ENCODE measurements around the gene ITSN1.

Gene ITSN1

DNA sequence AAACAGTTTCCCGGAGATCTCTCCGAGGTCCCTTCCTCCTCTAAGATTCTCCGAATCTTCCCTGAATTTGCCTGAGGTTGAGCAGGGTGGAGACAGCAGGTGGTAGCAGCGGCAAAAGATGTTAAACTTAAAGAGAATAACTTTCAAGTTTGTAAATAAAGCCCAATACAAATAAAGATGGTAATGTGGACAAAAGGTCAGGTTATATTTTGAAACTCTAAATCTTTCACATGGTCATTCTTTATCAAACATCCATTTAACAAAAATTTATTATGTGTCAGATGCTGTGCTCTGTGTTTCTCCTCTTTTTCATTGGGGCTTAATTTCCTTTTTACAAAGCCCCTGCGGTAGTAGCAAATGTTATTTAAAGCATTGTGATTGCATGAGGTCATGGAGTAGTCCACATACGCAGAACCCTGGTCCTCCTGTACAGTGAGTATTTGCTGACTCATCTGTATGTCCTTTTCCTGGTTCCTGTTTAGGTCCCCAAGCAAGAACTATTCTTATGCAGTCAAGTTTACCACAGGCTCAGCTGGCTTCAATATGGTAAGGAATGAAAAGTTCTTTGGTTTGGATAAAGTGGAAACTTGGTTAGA, 119.2 kb downstream of the ITSN1 start:
- Mint-ChIP-seq H3K9me3 (no peaks in the 10 kb centered on the region), H3K4me1 (ENCODE audit: low read depth in 2 of 2) (no peaks in the 10 kb centered on the region), H3K27ac (no peak overlapping the region), H3K27me3 (peaks cover 5 to 10% of the 10 kb centered on the region in 2 donors), H3K36me3 (ENCODE audit: insufficient read depth) (no peaks in the 10 kb centered on the region), H3K4me3 (no peak overlapping the region)
- DNase-seq (no peak), ATAC-seq (replicated peaks) (no peak)

GRCh38 chr21:33762803-33763581, 120.7 kb downstream of the ITSN1 start:
- H3K36me3 Mint-ChIP-seq (ENCODE audit: insufficient read depth): no peaks in the 10 kb centered on the region
- peaks cover 5 to 10% of the 10 kb centered on the region in 2 donors for H3K27me3 Mint-ChIP-seq
- no peaks in the 10 kb centered on the region for H3K9me3 Mint-ChIP-seq
- H3K27ac Mint-ChIP-seq: no peak overlapping the region
- H3K4me1 Mint-ChIP-seq (ENCODE audit: low read depth in 2 of 2): no peaks in the 10 kb centered on the region
- no peak overlapping the region for H3K4me3 Mint-ChIP-seq
- ATAC-seq (replicated peaks) (no peak), DNase-seq (no peak)

- H3K4me3 Mint-ChIP-seq: no peak overlapping the region
- ATAC-seq (replicated peaks): no peak
- no peaks in the 10 kb centered on the region for H3K36me3 Mint-ChIP-seq (ENCODE audit: insufficient read depth)
- DNase-seq: no peak
- no peak overlapping the region for H3K27ac Mint-ChIP-seq
- H3K27me3 Mint-ChIP-seq: peaks cover 5 to 10% of the 10 kb centered on the region in 2 donors
- H3K4me1 Mint-ChIP-seq (ENCODE audit: low read depth in 2 of 2): no peaks in the 10 kb centered on the region
- H3K9me3 Mint-ChIP-seq: no peaks in the 10 kb centered on the region
Measured at GRCh38 chr21:33763582-33763899, 121.2 kb downstream of the ITSN1 start.

GRCh38 chr21:33767236-33767635, 124.9 kb downstream of the ITSN1 start:
- H3K27ac Mint-ChIP-seq: no peak overlapping the region
- H3K4me1 Mint-ChIP-seq (ENCODE audit: low read depth in 2 of 2): no peaks in the 10 kb centered on the region
- ATAC-seq (replicated peaks): no peak
- no peaks in the 10 kb centered on the region for H3K9me3 Mint-ChIP-seq
- no peak overlapping the region for H3K4me3 Mint-ChIP-seq
- DNase-seq: no peak
- H3K27me3 Mint-ChIP-seq: peaks cover 5 to 10% of the 10 kb centered on the region in 2 donors
- no peaks in the 10 kb centered on the region for H3K36me3 Mint-ChIP-seq (ENCODE audit: insufficient read depth)

DNA sequence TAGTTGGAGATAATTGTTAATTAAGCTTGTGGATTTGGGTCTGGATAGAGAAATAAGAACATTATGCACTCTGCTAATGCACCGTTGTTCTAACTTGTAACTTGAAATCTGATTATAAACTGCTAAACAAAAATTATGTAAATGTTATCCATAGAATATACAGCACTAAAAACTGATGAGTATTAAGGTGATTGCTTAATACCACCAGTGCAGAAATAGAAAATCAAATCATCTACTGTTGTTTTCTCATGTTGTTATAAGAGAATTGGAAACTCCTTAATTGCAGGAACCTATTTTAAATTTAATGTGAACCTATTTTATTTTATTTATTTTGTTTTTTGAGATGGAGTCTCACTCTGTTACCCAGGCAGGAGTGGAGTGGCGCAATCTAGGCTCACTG, 125.7 kb downstream of the ITSN1 start:
- H3K4me3 Mint-ChIP-seq: no peak overlapping the region
- DNase-seq: no peak
- no peaks in the 10 kb centered on the region for H3K36me3 Mint-ChIP-seq (ENCODE audit: insufficient read depth)
- H3K27ac Mint-ChIP-seq: no peak overlapping the region
- ATAC-seq (replicated peaks): no peak
- H3K4me1 Mint-ChIP-seq (ENCODE audit: low read depth in 2 of 2): no peaks in the 10 kb centered on the region
- H3K27me3 Mint-ChIP-seq: peaks cover 5 to 6% of the 10 kb centered on the region in 2 donors
- no peaks in the 10 kb centered on the region for H3K9me3 Mint-ChIP-seq

- DNase-seq (no peak), ATAC-seq (replicated peaks) (no peak)
- Mint-ChIP-seq H3K27ac (no peak overlapping the region), H3K4me1 (ENCODE audit: low read depth in 2 of 2) (no peaks in the 10 kb centered on the region), H3K4me3 (no peak overlapping the region), H3K36me3 (ENCODE audit: insufficient read depth) (no peaks in the 10 kb centered on the region), H3K27me3 (no peaks in the 10 kb centered on the region), H3K9me3 (no peaks in the 10 kb centered on the region)
Measured at GRCh38 chr21:33769057-33769456, 126.8 kb downstream of the ITSN1 start.

DNA sequence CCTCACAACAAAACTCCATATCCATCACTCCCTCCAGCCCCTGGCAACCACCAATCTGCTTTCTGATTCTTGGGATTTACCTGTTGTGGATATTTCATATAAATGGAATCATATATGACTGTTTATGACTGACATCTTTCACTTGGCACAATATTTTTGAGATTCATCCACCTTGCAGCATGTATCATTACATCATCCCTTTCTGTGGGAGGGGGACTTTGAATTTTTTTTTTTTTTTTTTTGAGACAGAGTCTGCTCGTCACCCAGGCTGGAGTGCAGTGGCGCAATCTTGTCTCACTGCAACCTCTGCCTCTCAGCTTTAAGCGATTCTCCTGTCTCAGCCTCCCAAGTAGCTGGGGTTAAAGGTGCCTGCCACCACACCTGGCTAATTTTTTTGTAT, 128.2 kb downstream of the ITSN1 start:
- no peak overlapping the region for H3K4me3 Mint-ChIP-seq
- H3K36me3 Mint-ChIP-seq (ENCODE audit: insufficient read depth): no peaks in the 10 kb centered on the region
- DNase-seq (no peak), ATAC-seq (replicated peaks) (no peak)
- H3K4me1 Mint-ChIP-seq (ENCODE audit: low read depth in 2 of 2): no peaks in the 10 kb centered on the region
- no peak overlapping the region for H3K27ac Mint-ChIP-seq
- H3K9me3 Mint-ChIP-seq: no peaks in the 10 kb centered on the region
- no peaks in the 10 kb centered on the region for H3K27me3 Mint-ChIP-seq

- no peaks in the 10 kb centered on the region for H3K9me3 Mint-ChIP-seq
- H3K4me3 Mint-ChIP-seq: no peak overlapping the region
- DNase-seq (no peak), ATAC-seq (replicated peaks) (no peak)
- no peaks in the 10 kb centered on the region for H3K27me3 Mint-ChIP-seq
- H3K36me3 Mint-ChIP-seq (ENCODE audit: insufficient read depth): no peaks in the 10 kb centered on the region
- H3K27ac Mint-ChIP-seq: no peak overlapping the region
- H3K4me1 Mint-ChIP-seq (ENCODE audit: low read depth in 2 of 2): no peaks in the 10 kb centered on the region
Measured at GRCh38 chr21:33771976-33772375, 129.7 kb downstream of the ITSN1 start.

- DNase-seq: no peak
- H3K27ac Mint-ChIP-seq: no peak overlapping the region
- peaks cover 4 to 10% of the 10 kb centered on the region in 2 donors for H3K9me3 Mint-ChIP-seq
- no peak overlapping the region for H3K4me3 Mint-ChIP-seq
- H3K27me3 Mint-ChIP-seq: no peaks in the 10 kb centered on the region
- no peaks in the 10 kb centered on the region for H3K4me1 Mint-ChIP-seq (ENCODE audit: low read depth in 2 of 2)
- no peaks in the 10 kb centered on the region for H3K36me3 Mint-ChIP-seq (ENCODE audit: insufficient read depth)
- ATAC-seq (replicated peaks): no peak
Measured at GRCh38 chr21:33774551-33774950, 132.2 kb downstream of the ITSN1 start.

- Mint-ChIP-seq H3K27me3 (no peaks in the 10 kb centered on the region), H3K4me1 (ENCODE audit: low read depth in 2 of 2) (no peaks in the 10 kb centered on the region), H3K9me3 (peaks cover 4 to 10% of the 10 kb centered on the region in 2 donors), H3K27ac (no peak overlapping the region), H3K4me3 (no peak overlapping the region), H3K36me3 (ENCODE audit: insufficient read depth) (no peaks in the 10 kb centered on the region)
- DNase-seq: no peak
- ATAC-seq (replicated peaks): no peak
Measured at GRCh38 chr21:33775100-33775828, 133.0 kb downstream of the ITSN1 start.

- no peaks in the 10 kb centered on the region for H3K27me3 Mint-ChIP-seq
- no peak overlapping the region for H3K27ac Mint-ChIP-seq
- no peaks in the 10 kb centered on the region for H3K36me3 Mint-ChIP-seq (ENCODE audit: insufficient read depth)
- peaks cover 4 to 10% of the 10 kb centered on the region in 2 donors for H3K9me3 Mint-ChIP-seq
- H3K4me1 Mint-ChIP-seq (ENCODE audit: low read depth in 2 of 2): no peaks in the 10 kb centered on the region
- DNase-seq: no peak
- ATAC-seq (replicated peaks): no peak
- H3K4me3 Mint-ChIP-seq: no peak overlapping the region
Measured at GRCh38 chr21:33780631-33781030, 138.3 kb downstream of the ITSN1 start.

DNA sequence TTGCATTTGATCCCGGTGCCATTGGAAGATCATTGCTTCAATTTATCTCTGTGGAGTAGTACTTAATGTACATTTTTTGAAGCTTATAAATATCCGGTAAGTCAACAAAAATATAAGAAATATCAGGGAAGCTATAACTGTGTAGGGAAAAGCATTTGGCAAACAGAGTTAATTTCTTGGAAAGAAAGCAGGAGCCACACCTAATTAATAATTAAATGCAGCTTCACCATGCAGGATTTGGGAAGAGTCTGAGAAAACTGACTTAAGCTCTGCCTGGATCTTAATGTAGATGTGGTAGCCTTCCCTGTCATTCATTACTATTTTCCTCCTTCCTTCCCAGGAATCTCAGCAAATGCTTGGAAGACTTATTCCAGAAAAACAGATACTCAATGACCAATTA, 138.8 kb downstream of the ITSN1 start:
- H3K27me3 Mint-ChIP-seq: no peaks in the 10 kb centered on the region

DNA sequence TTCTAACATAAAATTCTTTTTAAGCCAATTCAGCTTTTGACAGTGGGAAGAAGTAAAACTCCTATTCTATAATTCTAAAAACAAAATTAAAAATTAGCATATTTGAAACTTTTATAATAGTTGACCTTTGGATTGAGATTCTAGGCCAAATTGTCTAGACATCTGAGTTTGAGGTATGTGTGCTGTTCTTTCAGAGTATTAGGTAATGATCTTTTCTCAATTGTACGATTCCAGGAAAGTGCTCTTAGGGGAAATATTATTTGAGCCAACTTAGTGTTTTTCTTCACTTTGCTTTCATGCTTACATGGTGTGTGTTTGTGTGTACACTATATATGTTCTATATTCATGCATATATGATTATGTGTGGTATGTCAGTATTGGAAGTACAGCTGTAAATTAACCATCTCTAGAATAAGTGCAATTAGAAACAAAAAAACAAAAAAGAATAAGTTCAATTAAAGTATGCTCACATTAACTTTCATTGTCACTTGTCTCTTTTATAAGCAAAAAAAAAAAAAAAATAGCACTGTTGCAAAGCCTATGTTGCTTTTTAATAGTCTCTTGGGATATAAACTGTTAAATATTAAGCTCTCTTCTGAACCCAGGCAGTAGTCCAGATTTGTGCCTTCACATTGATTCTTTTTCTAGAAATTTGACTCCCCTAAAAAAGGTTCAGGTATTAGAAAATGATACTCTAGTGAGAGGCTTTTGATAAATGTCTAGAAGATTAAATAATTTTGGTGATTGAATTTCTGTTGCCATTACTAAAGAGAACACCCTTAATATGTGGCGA, 141.1 kb downstream of the ITSN1 start:
- DNase-seq: no peak
- H3K27me3 Mint-ChIP-seq: no peaks in the 10 kb centered on the region
- no peaks in the 10 kb centered on the region for H3K4me1 Mint-ChIP-seq (ENCODE audit: low read depth in 2 of 2)
- no peaks in the 10 kb centered on the region for H3K36me3 Mint-ChIP-seq (ENCODE audit: insufficient read depth)
- ATAC-seq (replicated peaks): no peak
- H3K27ac Mint-ChIP-seq: no peak overlapping the region
- no peak overlapping the region for H3K4me3 Mint-ChIP-seq
- H3K9me3 Mint-ChIP-seq: peaks cover 4 to 10% of the 10 kb centered on the region in 2 donors

More for the DNA sequence above, 138.8 kb downstream of the ITSN1 start:
- H3K4me3 Mint-ChIP-seq: no peak overlapping the region
- peaks cover 4 to 10% of the 10 kb centered on the region in 2 donors for H3K9me3 Mint-ChIP-seq
- no peak overlapping the region for H3K27ac Mint-ChIP-seq
- DNase-seq: no peak
- no peak for ATAC-seq (replicated peaks)
- H3K4me1 Mint-ChIP-seq (ENCODE audit: low read depth in 2 of 2): no peaks in the 10 kb centered on the region
- no peaks in the 10 kb centered on the region for H3K36me3 Mint-ChIP-seq (ENCODE audit: insufficient read depth)

Measured in effector memory CD8-positive, alpha-beta T cell (primary cell).